CD4-positive, alpha-beta T cell (primary cell): Measurements from ENCODE around the gene ANKRD35. TPM values are rescaled to one million over a fixed set of nuclear protein-coding genes. Genes with fewer than 3 reads are reported as not detected.

Experiments used
- ATAC-seq: fragments of 200-7000 bp; cut with Tn5 transposase; one replicate; pipeline ENCODE4 v1.10.0; 2022; ENCODE audit warnings: mild to moderate bottlenecking; ENCODE audit not compliant: poor library complexity
- CTCF ChIA-PET: fragments of 350-600 bp; sonication (Branson Sonifier 250); formaldehyde crosslinking; loops from one replicate; lab custom pipeline; 2021; ENCODE audit warnings: antibody characterized with exemption, inconsistent platforms; lab: Charles Lee
- POLR2A ChIA-PET: fragments of 350-600 bp; sonication (Branson Sonifier 250); formaldehyde crosslinking; loops from one replicate; lab custom pipeline; 2021; ENCODE audit warnings: antibody characterized with exemption, inconsistent platforms; lab: Charles Lee
- DNase-seq, 14 experiments: peaks; one replicate each; pipeline ENCODE4 v3.0.0-alpha.2; 2013 to 2020; ENCODE audit warnings: mixed read lengths in 2 of 14
- H3K27ac ChIP-seq, 2 donors: one replicate each; pipeline versions ENCODE4 v1.5.1 to v1.7.0; 2013; ENCODE audit warnings: low read length in 2 of 2, low read depth in 1 of 2, mild to moderate bottlenecking in 1 of 2
- H3K27me3 ChIP-seq, 2 experiments: 1 replicate in 1 of 2; 2 replicates in 1 of 2; pipeline versions ENCODE4 v1.6.1 to v1.7.0; 2013; ENCODE audit warnings: low read length in 2 of 2, control low read depth in 1 of 2, mild to moderate bottlenecking in 1 of 2, moderate library complexity in 1 of 2; ENCODE audit not compliant: insufficient read depth in 2 of 2, control insufficient read depth in 1 of 2
- H3K36me3 ChIP-seq: one replicate; pipeline ENCODE4 v1.6.1; 2013; ENCODE audit warnings: low read length, control low read depth; ENCODE audit not compliant: insufficient read depth
- H3K4me1 ChIP-seq: one replicate; pipeline ENCODE4 v1.6.1; 2013; ENCODE audit warnings: low read length, control low read depth; ENCODE audit not compliant: insufficient read depth
- H3K4me3 ChIP-seq: one replicate; pipeline ENCODE4 v1.5.1; 2013; ENCODE audit warnings: mild to moderate bottlenecking, low read length, moderate library complexity
- H3K9me3 ChIP-seq, 2 experiments: 1 replicate in 1 of 2; 2 replicates in 1 of 2; pipeline versions ENCODE4 v1.6.1 to v1.7.0; 2013; ENCODE audit warnings: low read length in 2 of 2, mild to moderate bottlenecking in 2 of 2, control low read depth in 1 of 2, moderate library complexity in 1 of 2; ENCODE audit not compliant: control insufficient read depth in 1 of 2, insufficient read depth in 1 of 2
- H3K27ac Mint-ChIP-seq: one replicate; pipeline ENCODE4 v1.8.0; 2020; ENCODE audit warnings: mixed read lengths
- H3K27me3 Mint-ChIP-seq: one replicate; pipeline ENCODE4 v1.8.0; 2021; ENCODE audit warnings: mixed read lengths
- H3K36me3 Mint-ChIP-seq: one replicate; pipeline ENCODE4 v1.8.0; 2021; ENCODE audit warnings: low read depth, mixed read lengths
- H3K4me1 Mint-ChIP-seq: one replicate; pipeline ENCODE4 v1.8.0; 2021; ENCODE audit warnings: low read depth, mixed read lengths
- H3K4me3 Mint-ChIP-seq: one replicate; pipeline ENCODE4 v1.8.0; 2020; ENCODE audit warnings: mild to moderate bottlenecking, mixed read lengths
- H3K9me3 Mint-ChIP-seq: one replicate; pipeline ENCODE4 v1.8.0; 2020; ENCODE audit warnings: mixed read lengths
- intact Hi-C, 2 experiments: fragments of 100-400 bp; cut with DNase I in 1 of 2; cut with micrococcal nuclease in 1 of 2; formaldehyde crosslinking; loops; one replicate each; pipeline versions ENCODE4 v1.15.1 to v1.9.0; 2023 to 2025; cut with DNase I, micrococcal nuclease
- total RNA-seq, 174 experiments: library from RNA in 2 of 174; stranded (reverse) in 2 of 174; gene quantifications; one replicate each; pipeline ENCODE4 v1.2.3 and lab custom pipeline; 2021 to 2026
- TF ChIP-seq, protein P1 (sequence below): fragments of 200-600 bp; IDR thresholded peaks from one replicate; pipeline ENCODE4 v1.8.0; 2022; ENCODE audit warnings: antibody characterized with exemption, mild to moderate bottlenecking

The ANKRD35 gene
- total RNA-seq, 2 experiments from 2014 or later = 0.11 TPM; not detected in 1

DNA sequence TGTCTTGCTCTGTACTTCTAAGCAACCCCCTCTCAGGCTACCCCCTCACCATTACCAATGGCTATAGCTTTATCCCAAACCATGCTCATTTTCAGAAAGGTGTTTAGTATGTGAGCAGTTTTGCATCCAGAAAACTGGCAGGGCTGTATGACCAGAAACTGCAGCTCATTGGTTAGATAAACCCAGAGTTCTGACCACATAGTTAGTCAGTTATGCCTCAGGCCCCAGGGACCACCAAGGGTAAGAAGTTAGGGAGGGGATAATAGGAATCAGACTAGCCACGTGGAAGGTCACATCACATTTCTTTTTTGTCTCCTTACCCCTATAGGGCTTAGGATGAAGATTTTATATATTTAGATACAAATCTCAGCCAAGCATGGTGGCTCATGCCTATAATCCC is 23.0 kb upstream of the ANKRD35 start:
- Histone ChIP-seq H3K27ac (no peak overlapping the region), H3K4me1 (peaks cover 3% of the 10 kb centered on the region), H3K9me3 (no peaks in the 10 kb centered on the region), H3K27me3 (no peaks in the 10 kb centered on the region), H3K36me3 (peaks cover 21% of the 10 kb centered on the region), H3K4me3 (no peak overlapping the region)
- H3K27me3 Mint-ChIP-seq = no peaks in the 10 kb centered on the region
- CTCF ChIA-PET = interaction anchor here (2.6 kb wide), 1 partner anchor 63 kb away, joined by 16 read pairs; the partner anchor contains the start of gene NUDT17
- intact Hi-C loops = no loop called here
- DNase-seq (no peak), ATAC-seq (no peak)
- no peak overlapping the region for H3K27ac Mint-ChIP-seq
- no peak overlapping the region for H3K4me3 Mint-ChIP-seq
- POLR2A ChIA-PET = interaction anchor here (1.0 to 2.8 kb wide), 3 partner anchors 14 to 63 kb away, joined by 3 to 10 read pairs (median 4); partner anchors contain the start of genes NUDT17 and RBM8A
- H3K9me3 Mint-ChIP-seq = no peaks in the 10 kb centered on the region
- H3K36me3 Mint-ChIP-seq = peaks cover 38% of the 10 kb centered on the region
- TF ChIP-seq, protein P1, sequence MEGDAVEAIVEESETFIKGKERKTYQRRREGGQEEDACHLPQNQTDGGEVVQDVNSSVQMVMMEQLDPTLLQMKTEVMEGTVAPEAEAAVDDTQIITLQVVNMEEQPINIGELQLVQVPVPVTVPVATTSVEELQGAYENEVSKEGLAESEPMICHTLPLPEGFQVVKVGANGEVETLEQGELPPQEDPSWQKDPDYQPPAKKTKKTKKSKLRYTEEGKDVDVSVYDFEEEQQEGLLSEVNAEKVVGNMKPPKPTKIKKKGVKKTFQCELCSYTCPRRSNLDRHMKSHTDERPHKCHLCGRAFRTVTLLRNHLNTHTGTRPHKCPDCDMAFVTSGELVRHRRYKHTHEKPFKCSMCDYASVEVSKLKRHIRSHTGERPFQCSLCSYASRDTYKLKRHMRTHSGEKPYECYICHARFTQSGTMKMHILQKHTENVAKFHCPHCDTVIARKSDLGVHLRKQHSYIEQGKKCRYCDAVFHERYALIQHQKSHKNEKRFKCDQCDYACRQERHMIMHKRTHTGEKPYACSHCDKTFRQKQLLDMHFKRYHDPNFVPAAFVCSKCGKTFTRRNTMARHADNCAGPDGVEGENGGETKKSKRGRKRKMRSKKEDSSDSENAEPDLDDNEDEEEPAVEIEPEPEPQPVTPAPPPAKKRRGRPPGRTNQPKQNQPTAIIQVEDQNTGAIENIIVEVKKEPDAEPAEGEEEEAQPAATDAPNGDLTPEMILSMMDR = no peak
- H3K4me1 Mint-ChIP-seq = peaks cover 6% of the 10 kb centered on the region

DNA sequence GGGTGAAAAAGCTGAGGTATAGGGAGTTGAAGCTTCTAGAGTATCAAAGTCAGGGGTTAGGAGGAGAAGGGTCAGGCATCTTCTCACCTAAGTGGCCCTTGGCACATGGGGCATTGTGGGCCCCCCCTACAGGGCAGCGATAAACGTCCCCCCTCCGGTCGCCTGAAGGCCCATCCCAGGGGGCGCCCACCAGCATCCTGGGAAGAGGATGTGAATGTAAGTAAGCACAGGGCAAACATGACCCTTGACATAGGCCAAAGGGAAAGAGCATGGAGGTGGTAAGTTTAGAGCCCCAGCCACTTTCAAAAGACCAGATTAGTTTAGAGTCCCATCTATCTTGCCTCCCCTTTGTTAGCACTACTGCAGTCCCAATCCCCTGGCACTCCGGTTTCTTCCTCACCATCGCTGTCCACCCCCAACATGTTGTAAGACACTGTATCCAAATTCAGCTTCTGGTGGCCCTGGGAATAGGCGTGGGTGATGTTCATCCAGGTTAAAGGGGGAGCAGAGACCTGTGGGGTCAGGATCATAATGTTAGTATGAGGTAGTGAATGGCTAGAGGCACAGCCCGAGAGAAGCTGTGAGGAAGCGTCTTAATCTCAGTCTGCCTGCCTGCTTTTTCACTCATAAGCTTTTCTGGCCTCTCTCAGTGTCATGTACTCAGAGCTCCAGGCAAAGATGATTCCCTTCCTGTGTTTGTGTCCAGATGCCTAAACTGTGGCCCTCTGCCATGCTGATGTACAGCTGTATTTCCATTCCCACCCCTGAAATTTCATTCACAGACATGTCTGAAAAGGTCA is 21.5 kb upstream of the ANKRD35 start:
- Histone ChIP-seq H3K9me3 (no peaks in the 10 kb centered on the region), H3K4me1 (peaks cover 3% of the 10 kb centered on the region), H3K27ac (no peak overlapping the region), H3K4me3 (no peak overlapping the region), H3K27me3 (no peaks in the 10 kb centered on the region), H3K36me3 (peaks cover 15% of the 10 kb centered on the region)
- ChIA-PET CTCF (interaction anchor here (1.2 kb wide), 1 partner anchor 100 kb away, joined by 3 read pairs; no protein-coding TSS in a partner anchor), POLR2A (interaction anchor here (1.3 kb wide), 1 partner anchor 61 kb away, joined by 4 read pairs; the partner anchor contains the start of gene NUDT17)
- H3K4me1 Mint-ChIP-seq = peaks cover 6% of the 10 kb centered on the region
- no peaks in the 10 kb centered on the region for H3K27me3 Mint-ChIP-seq
- TF ChIP-seq, protein P1 = no peak
- H3K9me3 Mint-ChIP-seq = no peaks in the 10 kb centered on the region
- no peak overlapping the region for H3K27ac Mint-ChIP-seq
- intact Hi-C loops = loop anchor here in 1 of 2 experiments (1.0 kb wide), 1 partner anchor 12 kb away; no protein-coding TSS in a partner anchor
- no peak for DNase-seq
- H3K36me3 Mint-ChIP-seq = peaks cover 23% of the 10 kb centered on the region
- H3K4me3 Mint-ChIP-seq = no peak overlapping the region
- no peak for ATAC-seq

DNA sequence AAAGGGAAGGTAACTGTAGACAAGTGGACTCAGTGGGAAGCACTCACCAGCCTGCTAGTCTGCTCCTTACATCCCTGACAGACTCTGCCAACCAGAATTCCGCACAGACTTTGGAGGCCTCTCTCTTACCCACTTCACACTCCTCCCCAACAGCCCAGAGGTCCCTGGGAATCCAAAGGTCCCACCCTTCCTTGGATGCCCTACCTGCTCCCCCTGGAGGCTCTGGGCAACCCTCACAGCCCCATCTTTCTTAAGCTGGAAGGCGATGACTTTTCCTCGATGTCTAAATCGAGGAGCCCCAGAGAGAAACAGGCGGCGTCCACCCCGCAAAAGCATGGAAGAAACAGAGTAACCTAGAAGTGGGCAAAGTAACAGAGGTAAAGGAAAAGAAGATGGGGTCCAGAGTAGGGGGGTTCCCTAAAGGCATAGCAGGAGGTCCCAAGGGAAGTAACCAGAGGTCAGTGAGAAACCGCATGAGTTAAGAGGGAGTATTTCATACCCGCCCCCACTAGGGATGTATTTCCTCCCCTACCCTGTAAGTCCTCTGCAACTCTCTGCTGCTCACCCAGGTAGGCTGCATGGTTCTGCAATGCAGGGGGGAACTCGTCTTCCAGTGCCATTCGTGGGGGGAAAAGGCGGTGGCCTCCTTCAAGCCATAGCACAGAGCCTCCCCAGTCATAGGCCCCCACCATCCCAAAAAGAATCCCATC is 15.8 kb upstream of the ANKRD35 start:
- ChIA-PET CTCF (no interaction called here), POLR2A (interaction anchor here (1.0 kb wide), 1 partner anchor 56 kb away, joined by 4 read pairs; the partner anchor contains the start of gene LIX1L)
- no peaks in the 10 kb centered on the region for H3K4me1 Mint-ChIP-seq
- no peaks in the 10 kb centered on the region for H3K9me3 ChIP-seq
- H3K36me3 ChIP-seq = peaks cover 3% of the 10 kb centered on the region
- TF ChIP-seq, protein P1 = no peak
- H3K4me1 ChIP-seq = no peaks in the 10 kb centered on the region
- DNase-seq (no peak), ATAC-seq (no peak)
- no peaks in the 10 kb centered on the region for H3K27me3 ChIP-seq
- no peaks in the 10 kb centered on the region for H3K27me3 Mint-ChIP-seq
- intact Hi-C loops = no loop called here
- H3K4me3 Mint-ChIP-seq = no peak overlapping the region
- no peak overlapping the region for H3K4me3 ChIP-seq
- H3K9me3 Mint-ChIP-seq = no peaks in the 10 kb centered on the region
- H3K36me3 Mint-ChIP-seq = peaks cover 11% of the 10 kb centered on the region
- no peak overlapping the region for H3K27ac Mint-ChIP-seq
- no peak overlapping the region for H3K27ac ChIP-seq
